NCI-H345 treated with DMSO at 0.1 percent for 48 hours (cell line): ENCODE measurements around the gene SYT13.
A peak's percentile ranks its signal among the peaks of the same experiment; 100 is the strongest.

ENCODE experiments used
- DNase-seq: peaks from one replicate; lab custom pipeline; 2025; ENCODE audit not compliant: unreplicated experiment; lab: John Stamatoyannopoulos, UW

The SYT13 gene

GRCh38 chr11:45275828-45276227 is 10.3 kb downstream of the SYT13 start:
- DNase-seq: no peak

GRCh38 chr11:45274206-45274605 is 11.9 kb downstream of the SYT13 start:
- no peak for DNase-seq

- no peak for DNase-seq
Measured at GRCh38 chr11:45273509-45273908, 12.6 kb downstream of the SYT13 start.

GRCh38 chr11:45272701-45273100 is 13.4 kb downstream of the SYT13 start:
- DNase-seq: peak; percentile 36

GRCh38 chr11:45270946-45271716 is 15.0 kb downstream of the SYT13 start:
- no peak for DNase-seq

- DNase-seq: no peak
Measured at GRCh38 chr11:45269678-45270077, 16.5 kb downstream of the SYT13 start.

- DNase-seq: no peak
Measured at GRCh38 chr11:45267652-45268299, 18.4 kb downstream of the SYT13 start.

GRCh38 chr11:45267052-45267451 is 19.1 kb downstream of the SYT13 start:
- no peak for DNase-seq

GRCh38 chr11:45266676-45267020 is 19.5 kb downstream of the SYT13 start:
- DNase-seq: no peak

- no peak for DNase-seq
Measured at GRCh38 chr11:45265969-45266675, 20.0 kb downstream of the SYT13 start.

GRCh38 chr11:45264839-45265515 is 21.2 kb downstream of the SYT13 start:
- no peak for DNase-seq

GRCh38 chr11:45263773-45264172 is 22.4 kb downstream of the SYT13 start:
- DNase-seq: no peak

- DNase-seq: no peak
Measured at GRCh38 chr11:45262900-45263299, 23.2 kb downstream of the SYT13 start.

GRCh38 chr11:45260071-45260470 is 26.1 kb downstream of the SYT13 start:
- DNase-seq: no peak

- no peak for DNase-seq
Measured at GRCh38 chr11:45259592-45259991, 26.5 kb downstream of the SYT13 start.

- DNase-seq: no peak
Measured at GRCh38 chr11:45258982-45259530, 27.1 kb downstream of the SYT13 start.

GRCh38 chr11:45254070-45254469 is 32.1 kb downstream of the SYT13 start:
- DNase-seq: no peak

- no peak for DNase-seq
Measured at GRCh38 chr11:45253640-45254039, 32.5 kb downstream of the SYT13 start.

GRCh38 chr11:45252877-45253276 is 33.3 kb downstream of the SYT13 start:
- DNase-seq: no peak

GRCh38 chr11:45252134-45252856 is 33.8 kb downstream of the SYT13 start:
- DNase-seq: no peak
